H1 (cell line): ENCODE measurements around the gene ME1. TPM values are rescaled to one million over a fixed set of nuclear protein-coding genes. Genes with fewer than 3 reads are reported as not detected.

Source experiments
- EZH2 ChIP-seq: fragments of 200-600 bp; sonication (generic); IDR thresholded peaks from 2 replicates; pipeline ENCODE4 v1.7.1; 2012; ENCODE audit warnings: low read depth, mild to moderate bottlenecking, moderate library complexity, low read length, inconsistent platforms; ENCODE audit not compliant: severe bottlenecking
- polyA plus RNA-seq, 7 experiments: library from polyadenylated mRNA; depleted of rRNA in 3 of 7; stranded (reverse) in 5 of 7; unstranded in 2 of 7; fragments of >200 nt in 5 of 7; fragments of 200-250 nt in 2 of 7; gene quantifications; 1 replicate in 5 of 7; 2 replicates in 1 of 7; 4 replicates in 1 of 7; pipeline versions ENCODE4 v1.2.1 to v1.2.3, GENCODE V29; 2011 to 2013; ENCODE audit warnings: missing spikeins in 2 of 7, mixed read lengths in 2 of 7
- total RNA-seq: library from RNA; stranded (reverse); fragmentation: NEBNext Ultra II Directional; extraction: Animal tissue kit (Norgen Biotek cat#: 25700); gene quantifications from 2 replicates; pipeline ENCODE4 v1.2.1, GENCODE V29; 2021

Gene ME1
- total and polyA plus RNA-seq, 2 of the 8 experiments (the other 6 are each of a cell fraction or from before 2014, with no cell fraction given), result 1.3 to 3.9 TPM

GRCh38 chr6:83198486-83199172 is 232.2 kb downstream of the ME1 start (continued):
- no peak for TF ChIP-seq EZH2
- TF ChIP-seq, all 59 proteins: peak for 0
